T-helper 2 cell treated with Interferon-gamma antibody and Interleukin-4, amounts not matched to agents 5 μg/mL and 100 μg/mL, for 36 hours (primary cell): ENCODE results near the gene TCEAL9.
"Not testable (repeated sequence)": the region's sequence is repeated elsewhere in the genome, so short reads cannot be mapped to it uniquely, and the experiment has no call there.

Experiments
- DNase-seq: peaks from one replicate; pipeline ENCODE4 v3.0.0; 2021; ENCODE audit warnings: low spot score
- H3K27ac Mint-ChIP-seq: one replicate; pipeline ENCODE4 v1.8.0; 2021; ENCODE audit warnings: mild to moderate bottlenecking, mixed read lengths
- H3K27me3 Mint-ChIP-seq: one replicate; pipeline ENCODE4 v1.8.0; 2021; ENCODE audit warnings: low read depth, mixed read lengths
- H3K36me3 Mint-ChIP-seq: one replicate; pipeline ENCODE4 v1.8.0; 2021; ENCODE audit warnings: low read depth, mixed read lengths
- H3K4me1 Mint-ChIP-seq: one replicate; pipeline ENCODE4 v1.8.0; 2021; ENCODE audit warnings: low read depth, mixed read lengths
- H3K4me3 Mint-ChIP-seq: one replicate; pipeline ENCODE4 v1.8.0; 2022; ENCODE audit warnings: mild to moderate bottlenecking, moderate library complexity, mixed read lengths
- H3K9me3 Mint-ChIP-seq: one replicate; pipeline ENCODE4 v1.8.0; 2021; ENCODE audit warnings: mixed read lengths

The TCEAL9 gene

DNA sequence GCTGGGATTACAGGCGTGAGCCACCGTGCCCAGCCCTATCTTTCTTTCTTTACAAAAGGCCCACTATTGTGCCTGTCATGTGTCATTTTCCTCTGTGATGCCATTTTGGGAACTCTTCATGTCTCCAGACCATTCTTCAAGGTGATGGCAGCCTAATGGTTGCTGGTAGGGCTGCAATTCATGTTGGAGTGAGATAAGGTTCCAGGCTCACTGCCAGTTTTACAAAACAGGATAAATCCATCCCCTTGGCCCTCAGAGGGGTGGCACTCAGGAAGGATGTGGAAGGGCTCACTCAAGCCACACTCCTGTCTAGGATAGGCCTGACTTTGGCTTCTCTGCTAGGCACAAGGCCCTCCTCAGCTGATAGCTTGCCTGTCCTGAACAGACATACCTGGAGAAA is 3.8 kb downstream of the TCEAL9 start:
- Mint-ChIP-seq H3K27me3 (peaks cover 6% of the 10 kb centered on the region), H3K4me1 (peaks cover 5% of the 10 kb centered on the region), H3K9me3 (no peaks in the 10 kb centered on the region), H3K4me3 (no peak overlapping the region), H3K27ac (no peak overlapping the region), H3K36me3 (no peaks in the 10 kb centered on the region)
- DNase-seq = no peak

DNA sequence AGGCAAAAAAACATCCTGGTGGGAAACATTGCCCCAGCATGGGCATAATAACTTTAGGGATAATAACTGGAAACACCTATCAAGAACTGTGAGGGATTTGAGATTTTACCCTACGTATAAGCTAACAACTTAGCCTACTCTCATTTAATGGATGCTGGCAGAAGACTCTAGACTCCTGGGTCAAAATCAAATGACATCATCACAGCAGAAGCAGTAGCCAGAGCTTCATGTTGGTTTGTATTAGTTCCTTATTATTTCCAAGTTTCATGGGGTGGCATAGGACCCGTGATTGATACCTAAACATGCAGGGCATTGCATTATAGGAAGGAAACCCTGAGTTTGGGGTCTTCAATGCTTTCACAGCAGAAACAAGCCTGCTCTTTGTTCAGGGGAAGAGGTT is 4.6 kb downstream of the TCEAL9 start:
- no peak overlapping the region for H3K27ac Mint-ChIP-seq
- DNase-seq = no peak
- no peaks in the 10 kb centered on the region for H3K36me3 Mint-ChIP-seq
- H3K4me1 Mint-ChIP-seq = peaks cover 2% of the 10 kb centered on the region
- no peak overlapping the region for H3K4me3 Mint-ChIP-seq
- H3K9me3 Mint-ChIP-seq = no peaks in the 10 kb centered on the region
- peaks cover 2% of the 10 kb centered on the region for H3K27me3 Mint-ChIP-seq

DNA sequence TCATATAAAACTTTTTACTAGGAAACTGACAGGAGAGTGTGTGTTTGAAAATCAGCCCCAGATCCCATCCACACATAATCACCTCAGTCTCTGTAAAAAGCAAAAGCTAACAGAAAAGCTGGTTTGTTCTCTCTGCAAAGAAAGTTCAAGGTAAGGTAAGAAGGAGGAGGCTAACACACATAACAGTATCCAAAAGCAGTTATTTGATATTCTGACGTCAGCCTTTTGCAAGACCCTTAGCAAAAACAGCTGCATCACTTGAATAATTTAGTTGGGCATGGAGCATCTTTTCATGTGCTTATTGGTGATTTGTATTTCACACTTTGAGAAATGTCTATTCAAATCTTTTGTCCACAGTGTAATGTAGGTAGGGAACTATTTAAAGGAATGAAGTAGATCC is 5.5 kb downstream of the TCEAL9 start:
- H3K9me3 Mint-ChIP-seq = no peaks in the 10 kb centered on the region
- no peak overlapping the region for H3K27ac Mint-ChIP-seq
- no peaks in the 10 kb centered on the region for H3K27me3 Mint-ChIP-seq
- no peaks in the 10 kb centered on the region for H3K4me1 Mint-ChIP-seq
- H3K4me3 Mint-ChIP-seq = no peak overlapping the region
- no peaks in the 10 kb centered on the region for H3K36me3 Mint-ChIP-seq
- DNase-seq = no peak

DNA sequence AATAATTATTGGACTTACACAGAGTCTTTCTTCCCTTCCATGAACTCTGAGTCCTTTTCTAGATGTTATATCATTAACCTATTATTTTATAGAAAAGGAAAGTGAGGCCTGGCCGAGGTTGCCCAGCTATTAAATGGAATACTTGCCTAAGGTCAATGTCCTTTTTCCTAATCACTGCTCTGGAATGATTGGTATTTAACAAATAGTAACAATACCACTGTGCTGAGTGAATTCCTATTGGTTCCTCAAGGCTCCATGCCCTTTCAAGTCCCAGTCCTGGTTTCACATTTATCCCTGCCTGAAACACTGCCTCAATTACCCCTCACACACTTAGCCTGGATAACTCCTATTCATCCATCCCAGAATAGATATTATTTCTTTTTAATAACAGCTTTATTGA is 6.2 kb downstream of the TCEAL9 start:
- H3K9me3 Mint-ChIP-seq = no peaks in the 10 kb centered on the region

DNA sequence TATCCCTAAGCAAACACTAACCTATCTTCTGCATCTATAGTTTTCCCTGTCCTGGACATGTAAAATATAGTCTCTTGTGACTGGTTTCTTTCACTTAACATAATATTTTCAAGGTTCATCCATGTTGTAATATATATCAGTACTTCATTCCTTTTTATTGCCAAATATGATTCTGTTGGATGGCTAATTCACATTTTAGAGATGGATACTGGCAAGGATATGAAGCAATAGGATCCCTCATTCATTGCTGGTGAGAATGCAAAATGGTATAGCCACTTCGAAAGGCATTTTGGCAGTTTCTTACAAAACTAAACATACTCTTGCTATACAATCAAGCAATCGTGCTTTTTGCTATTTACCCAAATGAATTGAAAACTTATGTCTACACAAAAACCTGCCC is 6.7 kb downstream of the TCEAL9 start:
- H3K4me1 Mint-ChIP-seq = no peaks in the 10 kb centered on the region
- H3K4me3 Mint-ChIP-seq = no peak overlapping the region
- DNase-seq = no peak
- H3K36me3 Mint-ChIP-seq = no peaks in the 10 kb centered on the region
- no peaks in the 10 kb centered on the region for H3K27me3 Mint-ChIP-seq
- no peaks in the 10 kb centered on the region for H3K9me3 Mint-ChIP-seq
- no peak overlapping the region for H3K27ac Mint-ChIP-seq

More for the DNA sequence above, 6.2 kb downstream of the TCEAL9 start:
- H3K36me3 Mint-ChIP-seq = no peaks in the 10 kb centered on the region
- no peak overlapping the region for H3K27ac Mint-ChIP-seq
- H3K4me1 Mint-ChIP-seq = no peaks in the 10 kb centered on the region
- no peak overlapping the region for H3K4me3 Mint-ChIP-seq
- no peaks in the 10 kb centered on the region for H3K27me3 Mint-ChIP-seq
- no peak for DNase-seq

DNA sequence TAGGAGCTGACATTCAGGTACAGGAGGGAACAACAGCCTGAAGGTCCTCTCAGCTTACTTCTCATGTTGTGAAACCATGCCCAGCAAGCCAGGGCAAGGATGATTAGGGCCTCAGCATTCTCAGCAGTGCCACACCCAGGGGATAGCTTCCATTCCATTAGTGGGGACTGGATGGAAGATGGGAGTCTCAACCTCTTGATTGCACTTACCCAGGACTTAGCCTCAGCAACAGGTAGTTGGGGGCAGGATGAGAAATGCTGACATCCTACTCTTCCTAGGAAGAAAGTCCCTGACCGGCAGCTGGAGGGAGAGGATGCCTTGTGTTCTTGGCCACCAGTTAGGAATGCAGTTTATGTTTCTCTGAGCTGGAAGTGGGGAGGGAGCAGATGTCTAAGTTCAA is 11.2 kb downstream of the TCEAL9 start:
- H3K4me3 Mint-ChIP-seq = no peak overlapping the region
- no peaks in the 10 kb centered on the region for H3K9me3 Mint-ChIP-seq
- H3K27me3 Mint-ChIP-seq = peaks cover 3% of the 10 kb centered on the region
- DNase-seq = no peak
- no peaks in the 10 kb centered on the region for H3K4me1 Mint-ChIP-seq
- H3K36me3 Mint-ChIP-seq = no peaks in the 10 kb centered on the region
- H3K27ac Mint-ChIP-seq = no peak overlapping the region

DNA sequence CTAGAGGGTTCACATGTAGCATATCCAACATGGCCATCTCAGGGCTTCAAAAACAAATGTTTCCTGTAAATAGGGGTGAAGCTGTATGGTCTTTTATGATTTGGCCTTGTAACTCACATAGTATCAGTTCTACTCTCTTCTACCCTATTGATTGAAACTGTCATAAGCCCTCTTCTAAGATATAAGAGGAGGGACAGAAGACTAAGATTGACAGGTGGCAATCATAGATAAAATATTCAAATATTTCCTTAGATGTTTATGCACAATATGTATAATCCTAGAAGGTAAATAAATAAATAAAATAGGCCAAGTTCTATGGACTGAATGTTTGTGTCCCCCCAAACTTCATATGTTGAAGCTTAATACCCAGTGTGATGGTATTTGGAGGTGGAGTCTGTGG is 13.2 kb downstream of the TCEAL9 start:
- DNase-seq = no peak
- H3K36me3 Mint-ChIP-seq = no peaks in the 10 kb centered on the region
- peaks cover 6% of the 10 kb centered on the region for H3K27me3 Mint-ChIP-seq
- no peak overlapping the region for H3K4me3 Mint-ChIP-seq
- H3K27ac Mint-ChIP-seq = no peak overlapping the region
- H3K4me1 Mint-ChIP-seq = no peaks in the 10 kb centered on the region
- H3K9me3 Mint-ChIP-seq = no peaks in the 10 kb centered on the region

DNA sequence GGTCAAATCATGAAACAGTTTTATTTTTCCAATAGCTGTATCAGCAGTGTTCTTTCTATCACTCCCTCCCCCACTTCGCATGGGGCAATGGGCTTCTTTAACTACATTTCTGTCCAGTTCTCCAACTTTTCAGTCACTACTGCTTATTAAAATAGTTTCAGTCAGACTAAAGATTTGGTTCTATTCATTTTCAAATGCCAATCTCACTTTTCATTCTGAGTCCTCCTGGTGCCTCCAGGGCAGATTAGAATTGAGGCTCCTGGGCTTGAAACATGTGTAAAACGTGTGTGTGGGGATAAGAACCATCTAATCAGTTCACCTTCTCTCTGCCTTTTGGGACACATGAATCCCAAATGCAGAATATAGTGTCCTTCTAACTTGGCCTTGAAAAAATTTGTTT is 16.6 kb downstream of the TCEAL9 start:
- no peak for DNase-seq
- no peak overlapping the region for H3K4me3 Mint-ChIP-seq
- peaks cover 6% of the 10 kb centered on the region for H3K27me3 Mint-ChIP-seq
- H3K27ac Mint-ChIP-seq = no peak overlapping the region
- no peaks in the 10 kb centered on the region for H3K36me3 Mint-ChIP-seq
- H3K9me3 Mint-ChIP-seq = no peaks in the 10 kb centered on the region
- H3K4me1 Mint-ChIP-seq = peaks cover 4% of the 10 kb centered on the region

DNA sequence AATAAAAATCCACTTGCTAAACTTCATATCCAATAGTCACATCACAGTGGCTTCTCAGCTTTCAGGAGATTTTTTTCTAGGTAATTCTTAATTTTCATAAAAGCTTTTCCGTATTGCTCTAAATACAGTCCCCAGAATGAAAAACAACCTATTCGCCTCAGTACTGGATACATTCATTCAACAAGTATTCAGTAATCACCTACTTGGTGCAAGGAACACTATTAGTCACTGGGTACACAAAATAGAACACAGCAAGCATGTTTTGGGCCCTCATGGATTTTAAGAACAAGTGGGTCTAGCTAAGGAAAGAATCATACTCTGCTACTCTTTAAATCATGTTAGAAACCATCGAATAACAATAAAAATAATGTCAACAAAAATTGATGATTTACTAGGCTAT is 17.3 kb downstream of the TCEAL9 start:
- H3K27me3 Mint-ChIP-seq = peaks cover 6% of the 10 kb centered on the region
- peaks cover 4% of the 10 kb centered on the region for H3K4me1 Mint-ChIP-seq
- no peak for DNase-seq
- H3K36me3 Mint-ChIP-seq = no peaks in the 10 kb centered on the region
- no peak overlapping the region for H3K27ac Mint-ChIP-seq
- H3K9me3 Mint-ChIP-seq = no peaks in the 10 kb centered on the region
- H3K4me3 Mint-ChIP-seq = no peak overlapping the region

DNA sequence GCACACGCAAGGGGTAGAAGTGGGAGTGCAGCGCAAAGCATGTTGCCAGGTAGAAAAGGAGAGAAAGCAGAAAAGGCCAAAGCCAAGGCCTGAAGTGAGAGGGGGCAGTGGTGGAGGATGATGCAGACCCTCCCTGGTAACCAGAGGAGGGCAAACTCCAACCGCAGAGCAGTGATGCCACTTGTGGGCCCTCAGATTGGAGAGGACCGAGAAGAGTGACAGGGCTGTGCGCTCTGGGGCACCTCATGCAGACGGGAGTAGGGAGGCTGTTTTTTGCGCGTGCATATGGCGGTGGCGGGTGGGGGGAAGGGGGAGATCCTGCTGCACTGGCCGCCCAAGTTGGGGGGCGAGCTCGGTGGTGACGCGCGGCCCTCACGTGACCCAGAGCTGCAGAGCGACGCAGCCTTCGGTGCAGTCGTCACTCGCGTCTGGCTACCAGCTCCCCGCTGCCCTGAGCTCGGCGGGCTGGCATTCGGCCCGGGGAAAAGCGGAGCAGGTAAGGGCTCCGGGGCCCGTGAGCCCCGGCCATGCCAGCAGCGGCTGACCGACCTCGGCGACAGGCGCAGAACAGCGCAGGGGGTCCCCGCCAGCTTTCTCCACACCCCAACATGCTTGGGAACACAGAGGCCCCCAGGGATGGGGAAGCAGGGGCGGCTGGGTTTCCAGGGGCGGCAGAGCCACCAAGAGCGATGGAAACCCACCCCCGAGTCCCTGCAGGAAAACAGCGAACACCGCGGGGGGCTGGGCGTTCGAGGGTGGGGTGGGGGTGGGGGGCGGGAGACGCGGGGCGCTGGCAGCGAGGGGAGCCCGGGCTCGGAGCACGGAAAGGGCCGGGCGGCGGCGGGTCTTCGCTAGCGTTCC is 20.0 kb downstream of the TCEAL9 start, which contains the start of gene BEX3:
Gene BEX3, plus strand, starts transcription at position 421 of the 861 bp plus-strand sequence. CDS start 984 bp downstream, outside the sequence.
- Mint-ChIP-seq H3K4me3 (peak within 1 kb of the TSS; percentile 73), H3K9me3 (no peaks in the 10 kb centered on the region), H3K36me3 (no peaks in the 10 kb centered on the region), H3K4me1 (peaks cover 4% of the 10 kb centered on the region), H3K27ac (peak within 1 kb of the TSS; percentile 72), H3K27me3 (peaks cover 6% of the 10 kb centered on the region)
- DNase-seq = peak; percentile 5

DNA sequence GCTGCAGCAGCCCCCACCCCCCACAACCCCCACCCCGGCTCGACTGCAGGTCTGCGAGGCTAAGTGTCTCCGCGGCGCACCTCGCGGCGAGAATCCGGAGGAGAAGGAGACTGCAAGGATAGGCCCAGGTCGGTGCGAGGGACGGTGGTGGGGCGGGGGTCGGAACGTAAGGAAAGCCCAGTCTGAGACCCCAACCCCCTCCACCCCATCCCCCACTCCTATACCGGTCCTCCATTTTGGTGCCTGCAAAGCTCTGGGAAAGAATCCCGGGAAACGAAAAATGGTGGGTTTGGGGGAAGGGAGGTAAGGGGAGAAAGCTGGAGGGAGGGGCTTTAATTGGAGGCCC is 20.6 kb downstream of the TCEAL9 start:
- H3K27ac Mint-ChIP-seq = no peak overlapping the region
- DNase-seq = no peak
- no peaks in the 10 kb centered on the region for H3K36me3 Mint-ChIP-seq
- H3K27me3 Mint-ChIP-seq = peaks cover 6% of the 10 kb centered on the region
- H3K4me1 Mint-ChIP-seq = peaks cover 4% of the 10 kb centered on the region
- no peaks in the 10 kb centered on the region for H3K9me3 Mint-ChIP-seq
- H3K4me3 Mint-ChIP-seq = peak overlapping the region; percentile 68

DNA sequence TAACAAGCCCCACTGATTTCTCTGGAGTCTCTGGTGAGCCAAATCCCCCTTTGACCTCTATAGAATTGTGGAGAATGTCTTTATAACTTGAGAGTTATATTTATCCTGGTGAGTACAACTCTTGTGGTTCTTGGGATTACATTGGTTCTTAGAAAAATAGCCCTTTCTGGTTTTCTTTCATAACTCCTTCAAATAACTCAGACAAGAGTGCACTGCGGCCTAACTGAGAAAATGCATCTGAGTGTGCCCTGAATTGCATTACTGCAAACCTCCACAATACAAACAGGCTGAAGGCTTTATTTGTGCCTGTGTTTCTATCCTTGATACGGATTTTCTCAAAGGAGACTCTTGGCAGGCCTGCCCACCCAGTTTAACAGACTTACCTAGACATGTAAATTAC is 22.7 kb downstream of the TCEAL9 start:
- DNase-seq = no peak
- Mint-ChIP-seq H3K4me3 (no peak overlapping the region), H3K27ac (no peak overlapping the region), H3K36me3 (no peaks in the 10 kb centered on the region), H3K4me1 (peaks cover 4% of the 10 kb centered on the region), H3K27me3 (no peaks in the 10 kb centered on the region), H3K9me3 (no peaks in the 10 kb centered on the region)

DNA sequence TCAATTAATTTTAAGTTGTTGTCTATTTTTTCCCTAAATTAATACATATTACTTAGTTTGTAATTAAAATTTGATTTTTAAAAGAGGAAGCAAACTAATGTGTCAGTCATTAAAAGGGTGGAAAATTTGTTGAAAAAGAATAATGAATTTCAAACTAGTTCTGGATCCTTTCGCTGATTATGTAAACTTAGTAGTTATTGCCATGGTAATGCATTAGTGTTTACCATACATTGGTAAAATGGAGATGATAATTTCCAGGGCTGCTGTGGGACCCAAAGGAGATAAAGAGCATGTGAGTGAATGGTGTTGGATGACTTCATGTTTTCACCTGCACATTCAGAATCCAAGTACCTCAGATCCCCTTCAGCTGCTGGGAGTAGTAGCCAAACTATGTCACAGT is 26.6 kb downstream of the TCEAL9 start:
- Mint-ChIP-seq H3K4me1 (no peaks in the 10 kb centered on the region), H3K4me3 (no peak overlapping the region), H3K27ac (no peak overlapping the region), H3K36me3 (no peaks in the 10 kb centered on the region), H3K9me3 (no peaks in the 10 kb centered on the region), H3K27me3 (peaks cover 4% of the 10 kb centered on the region)
- DNase-seq = no peak

DNA sequence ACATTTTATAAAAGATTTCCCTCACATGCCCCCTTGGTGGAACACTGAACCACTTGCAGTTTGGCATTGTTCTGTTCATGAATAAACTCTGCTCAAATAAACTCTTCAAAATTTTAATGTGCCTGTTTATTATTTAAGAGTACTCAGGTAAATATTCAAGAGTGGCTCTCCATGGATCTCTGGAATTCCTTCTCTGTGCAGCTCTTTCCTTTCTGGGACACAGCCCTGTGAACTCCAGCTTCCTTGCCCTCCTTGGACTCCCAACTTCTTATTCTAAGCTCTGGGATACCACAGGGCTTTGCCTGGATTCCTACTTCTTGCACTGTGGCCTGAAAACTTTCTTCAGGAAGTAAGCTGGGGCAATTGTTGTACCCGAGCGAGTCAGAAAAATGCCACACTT is 28.4 kb downstream of the TCEAL9 start:
- no peaks in the 10 kb centered on the region for H3K36me3 Mint-ChIP-seq

DNA sequence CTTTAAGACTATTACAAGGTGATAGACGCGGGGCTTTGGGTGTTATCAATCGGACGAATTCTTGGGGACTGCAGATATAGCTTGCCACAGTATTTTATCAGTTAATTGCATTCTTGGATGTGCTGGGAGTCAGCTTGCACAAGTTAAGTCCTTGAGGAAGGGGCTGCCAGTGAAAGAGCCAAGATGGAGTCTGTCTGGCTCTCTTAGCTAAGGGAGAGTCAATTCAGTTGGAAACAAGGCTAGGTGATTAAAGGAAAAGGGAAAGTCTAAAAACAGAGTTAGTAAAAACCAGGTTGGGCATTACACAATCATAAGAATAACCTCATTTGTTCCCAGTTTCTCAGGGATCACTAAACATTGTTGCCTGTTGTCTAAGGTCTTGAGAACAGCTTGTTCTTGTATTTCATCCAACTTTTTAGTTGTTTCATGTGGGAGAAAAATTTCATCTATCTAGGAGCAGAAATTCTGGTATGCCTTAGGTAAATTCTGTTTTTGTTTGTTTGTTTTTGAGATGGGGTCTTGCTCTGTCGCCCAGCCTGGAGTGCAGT is 29.1 kb downstream of the TCEAL9 start:
- H3K4me3 Mint-ChIP-seq, H3K27ac Mint-ChIP-seq, H3K9me3 Mint-ChIP-seq, DNase-seq, H3K36me3 Mint-ChIP-seq, H3K4me1 Mint-ChIP-seq: not testable (repeated sequence)
- H3K27me3 Mint-ChIP-seq = peaks cover 14% of the 10 kb centered on the region

More for the DNA sequence above, 28.4 kb downstream of the TCEAL9 start:
- Mint-ChIP-seq H3K4me1 (no peaks in the 10 kb centered on the region), H3K4me3 (no peak overlapping the region), H3K9me3 (no peaks in the 10 kb centered on the region), H3K27me3 (peaks cover 10% of the 10 kb centered on the region), H3K27ac (no peak overlapping the region)
- no peak for DNase-seq
